Panc1 (cell line): ENCODE measurements around the gene GLIS1.

Experiments used
- CTCF ChIP-seq: fragments of 450-650 bp; IDR thresholded peaks from 2 replicates; pipeline ENCODE4 v1.5.1; 2017; ENCODE audit warnings: mild to moderate bottlenecking
- POLR2AphosphoS5 ChIP-seq: IDR thresholded peaks from 2 replicates; pipeline ENCODE4 v1.6.1; 2012; ENCODE audit warnings: mild to moderate bottlenecking, low read depth, low read length, moderate library complexity
- SIN3A ChIP-seq: IDR thresholded peaks from 2 replicates; pipeline ENCODE4 v1.6.1; 2012; ENCODE audit warnings: low read depth, mild to moderate bottlenecking, low read length, moderate library complexity, borderline replicate concordance; ENCODE audit not compliant: insufficient read depth
- TCF7L2 ChIP-seq: IDR thresholded peaks from 2 replicates; pipeline ENCODE4 v1.6.1; 2011; ENCODE audit warnings: mild to moderate bottlenecking, low read depth, low read length, inconsistent platforms
- TF ChIP-seq, protein P1 (sequence below), 2 experiments: IDR thresholded peaks; 2 replicates each; pipeline ENCODE4 v1.6.1; 2011 to 2012; ENCODE audit warnings: low read depth in 2 of 2, control low read depth in 1 of 2, low read length in 1 of 2, mild to moderate bottlenecking in 1 of 2, moderate library complexity in 1 of 2; ENCODE audit not compliant: insufficient read depth in 1 of 2

GRCh38 chr1:53504901-53505300 lies 234.1 kb downstream of the GLIS1 start:
- TF ChIP-seq SIN3A = no peak
- no peak for TF ChIP-seq CTCF
- no peak for TF ChIP-seq POLR2AphosphoS5
- TF ChIP-seq, protein P1, sequence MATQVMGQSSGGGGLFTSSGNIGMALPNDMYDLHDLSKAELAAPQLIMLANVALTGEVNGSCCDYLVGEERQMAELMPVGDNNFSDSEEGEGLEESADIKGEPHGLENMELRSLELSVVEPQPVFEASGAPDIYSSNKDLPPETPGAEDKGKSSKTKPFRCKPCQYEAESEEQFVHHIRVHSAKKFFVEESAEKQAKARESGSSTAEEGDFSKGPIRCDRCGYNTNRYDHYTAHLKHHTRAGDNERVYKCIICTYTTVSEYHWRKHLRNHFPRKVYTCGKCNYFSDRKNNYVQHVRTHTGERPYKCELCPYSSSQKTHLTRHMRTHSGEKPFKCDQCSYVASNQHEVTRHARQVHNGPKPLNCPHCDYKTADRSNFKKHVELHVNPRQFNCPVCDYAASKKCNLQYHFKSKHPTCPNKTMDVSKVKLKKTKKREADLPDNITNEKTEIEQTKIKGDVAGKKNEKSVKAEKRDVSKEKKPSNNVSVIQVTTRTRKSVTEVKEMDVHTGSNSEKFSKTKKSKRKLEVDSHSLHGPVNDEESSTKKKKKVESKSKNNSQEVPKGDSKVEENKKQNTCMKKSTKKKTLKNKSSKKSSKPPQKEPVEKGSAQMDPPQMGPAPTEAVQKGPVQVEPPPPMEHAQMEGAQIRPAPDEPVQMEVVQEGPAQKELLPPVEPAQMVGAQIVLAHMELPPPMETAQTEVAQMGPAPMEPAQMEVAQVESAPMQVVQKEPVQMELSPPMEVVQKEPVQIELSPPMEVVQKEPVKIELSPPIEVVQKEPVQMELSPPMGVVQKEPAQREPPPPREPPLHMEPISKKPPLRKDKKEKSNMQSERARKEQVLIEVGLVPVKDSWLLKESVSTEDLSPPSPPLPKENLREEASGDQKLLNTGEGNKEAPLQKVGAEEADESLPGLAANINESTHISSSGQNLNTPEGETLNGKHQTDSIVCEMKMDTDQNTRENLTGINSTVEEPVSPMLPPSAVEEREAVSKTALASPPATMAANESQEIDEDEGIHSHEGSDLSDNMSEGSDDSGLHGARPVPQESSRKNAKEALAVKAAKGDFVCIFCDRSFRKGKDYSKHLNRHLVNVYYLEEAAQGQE (IDR thresholded peaks at IDR 0.05; ENCODE audit: insufficient read depth in 1 of 2, low read depth in 2 of 2, low read length in 1 of 2) = no peak
- no peak for TF ChIP-seq TCF7L2
